GM18507 (cell line): ENCODE data around the gene PLXNB1.

ENCODE experiments used
- DNase-seq: peaks from one replicate; pipeline ENCODE4 v3.0.0; 2011; ENCODE audit warnings: low read depth; ENCODE audit not compliant: insufficient read length; ENCODE audit errors: extremely low spot score
- FAIRE-seq: peaks from 2 replicates; lab custom pipeline; 2011; peaks lifted over from hg19 to GRCh38; lab: Jason Lieb, UNC

Gene PLXNB1

DNA sequence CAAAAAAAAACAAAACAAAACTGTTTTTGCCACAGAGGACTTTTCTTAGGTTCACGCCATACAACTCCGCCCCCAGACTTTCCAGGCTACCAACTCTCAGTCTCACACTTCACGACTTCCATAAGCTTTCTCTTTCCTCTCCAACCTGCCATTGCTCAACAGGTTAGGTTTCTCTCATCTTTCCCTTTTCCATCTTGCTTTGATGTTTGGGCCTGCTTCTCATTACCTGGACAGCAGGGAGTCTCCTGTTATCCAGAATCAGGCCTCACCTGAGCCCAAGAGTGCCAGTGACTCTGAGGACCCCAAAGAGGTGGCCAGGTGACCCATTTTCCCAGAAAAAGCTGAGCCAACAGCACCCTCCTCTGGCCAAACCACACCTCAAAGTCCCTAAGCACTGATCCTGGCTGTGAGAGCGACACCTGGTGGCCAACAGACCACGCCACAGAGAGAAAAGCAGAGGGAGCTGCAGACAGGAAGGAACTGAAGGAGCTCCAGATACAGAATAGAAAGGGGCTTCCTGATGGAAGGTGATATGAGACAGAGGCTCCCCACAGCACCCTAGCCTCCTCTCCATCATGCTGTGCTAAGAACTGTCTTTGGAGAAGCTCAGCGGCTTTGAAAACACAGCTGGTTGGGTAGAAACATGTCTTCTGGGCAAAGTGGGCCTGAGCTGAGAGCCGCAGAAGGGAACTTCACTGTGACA is 6.0 kb upstream of the PLXNB1 start:
- FAIRE-seq: peak; percentile 95
- DNase-seq: peak; percentile 63

DNA sequence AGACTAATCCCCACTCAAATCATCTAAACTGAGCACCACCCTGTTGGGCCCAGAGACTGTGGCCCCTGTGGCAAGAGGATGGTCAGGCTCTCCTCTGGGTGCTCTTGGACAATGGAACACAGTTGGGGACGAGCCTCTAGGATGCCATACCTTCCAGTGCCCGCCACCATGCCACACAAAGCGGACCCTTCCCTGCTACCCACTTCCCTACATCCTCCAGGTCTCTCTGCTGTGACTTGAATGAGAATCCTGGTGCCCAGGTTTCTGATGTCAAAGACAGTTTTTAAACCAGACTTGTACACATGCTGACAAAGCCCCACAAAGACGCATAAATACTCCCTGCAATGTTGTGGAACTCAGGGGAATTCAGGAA is 5.3 kb upstream of the PLXNB1 start:
- FAIRE-seq (no peak), DNase-seq (no peak)

DNA sequence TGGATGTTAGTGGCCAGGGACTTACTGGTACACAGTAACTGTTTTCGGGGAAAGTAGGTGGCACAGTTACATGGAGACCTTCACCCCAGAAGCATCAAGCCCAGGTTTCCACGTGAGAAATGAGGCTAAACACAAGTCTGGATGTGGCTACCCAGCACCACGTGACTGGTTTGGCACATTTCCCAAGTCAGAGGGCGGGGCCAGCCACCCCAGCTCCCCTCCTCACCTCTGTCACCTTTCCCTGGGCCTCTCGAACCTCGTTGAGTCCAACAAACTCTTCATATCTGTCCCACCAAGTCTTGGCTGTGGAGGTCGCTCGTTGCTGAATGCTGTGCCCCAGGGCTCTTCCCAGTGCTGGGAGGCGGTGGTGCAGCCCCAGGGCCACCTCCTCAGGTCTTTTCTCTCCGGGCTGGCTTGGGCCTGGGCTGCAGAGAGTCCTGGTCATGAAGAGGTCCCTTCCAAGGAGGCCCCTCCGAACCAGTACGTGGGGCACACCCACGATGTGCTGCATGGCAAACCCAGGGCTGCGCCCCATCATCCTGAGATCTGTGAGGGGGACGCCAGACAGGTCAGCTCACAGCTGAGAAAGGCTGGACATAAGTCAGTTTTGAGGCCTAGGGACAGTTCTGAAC is 4.8 kb upstream of the PLXNB1 start:
- DNase-seq: no peak
- FAIRE-seq: no peak

DNA sequence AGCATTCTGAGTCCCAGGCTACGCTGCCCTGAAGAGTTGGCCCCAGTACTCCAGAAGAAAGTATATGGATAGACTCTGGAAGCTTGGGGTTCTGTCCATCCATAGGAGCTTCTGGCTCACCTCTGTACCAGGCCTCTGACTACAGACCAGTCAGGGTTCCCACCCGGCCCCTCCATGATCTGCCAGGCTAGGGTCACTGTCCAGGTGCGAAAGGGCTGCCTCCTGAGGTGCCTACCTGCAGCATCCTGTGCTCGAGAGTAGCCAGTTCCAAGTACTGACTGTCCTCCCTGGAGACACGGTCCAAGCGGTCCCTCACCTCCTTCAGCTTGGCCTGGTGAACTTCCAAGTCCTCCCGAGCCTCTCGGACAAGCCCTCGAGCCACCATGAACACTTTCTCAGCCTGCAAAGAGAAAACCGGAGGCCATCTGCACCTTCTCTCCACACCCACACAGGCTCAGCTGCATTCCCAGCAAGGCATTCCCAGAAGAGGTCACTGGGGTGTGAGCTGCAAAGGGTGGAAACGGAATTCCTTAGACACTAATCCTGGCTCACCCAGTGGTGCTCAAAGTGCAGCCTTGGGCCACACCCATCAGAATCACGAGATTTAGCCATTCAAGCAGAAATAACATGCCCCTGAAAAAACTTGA is 3.7 kb upstream of the PLXNB1 start:
- FAIRE-seq: no peak
- no peak for DNase-seq

DNA sequence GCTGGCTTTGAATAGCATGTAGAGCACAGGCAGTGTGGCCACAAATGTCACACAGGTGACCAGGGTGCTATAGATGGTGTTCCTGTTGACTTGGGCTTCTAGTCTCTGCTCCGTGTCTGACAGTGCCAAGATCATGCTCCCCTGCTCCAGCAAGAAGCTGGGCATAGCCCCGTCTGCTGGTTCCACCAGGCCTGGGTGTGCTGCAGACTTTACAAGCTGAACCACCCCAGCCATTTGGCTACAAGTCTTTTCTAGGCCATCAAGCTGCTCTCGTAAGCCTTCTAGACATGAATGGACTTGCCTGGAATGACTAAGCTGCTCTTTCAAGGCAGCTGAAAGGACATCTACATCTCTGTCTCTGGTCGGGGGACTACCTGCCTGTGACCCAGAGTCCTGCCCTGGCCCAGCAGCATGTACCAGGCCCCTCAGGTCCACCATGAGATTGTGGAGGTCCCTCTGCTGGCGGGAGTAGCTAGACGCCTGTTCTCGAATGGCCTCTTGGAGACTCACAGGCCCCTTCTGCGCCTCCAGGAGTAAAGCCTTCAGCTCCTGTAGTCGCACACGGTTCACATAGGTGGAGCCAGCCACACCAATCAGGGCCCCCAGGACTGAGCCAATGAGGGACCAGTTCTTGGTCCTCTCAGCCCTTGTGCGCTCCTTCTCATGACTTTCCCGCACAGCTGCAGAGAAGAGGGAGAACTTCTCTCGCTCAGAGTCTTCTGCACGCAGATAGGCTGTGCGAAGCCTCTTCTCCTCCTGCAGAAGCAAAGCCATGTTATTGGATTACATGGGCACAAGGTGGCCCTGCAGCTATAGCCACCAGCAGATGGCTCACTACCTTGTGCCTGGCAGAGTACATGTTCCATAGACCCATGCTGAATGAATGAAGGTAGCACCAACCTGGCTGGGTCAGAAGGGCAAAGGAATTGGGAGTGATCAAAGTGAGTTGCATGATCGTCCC is 2.8 kb upstream of the PLXNB1 start:
- no peak for FAIRE-seq
- no peak for DNase-seq

DNA sequence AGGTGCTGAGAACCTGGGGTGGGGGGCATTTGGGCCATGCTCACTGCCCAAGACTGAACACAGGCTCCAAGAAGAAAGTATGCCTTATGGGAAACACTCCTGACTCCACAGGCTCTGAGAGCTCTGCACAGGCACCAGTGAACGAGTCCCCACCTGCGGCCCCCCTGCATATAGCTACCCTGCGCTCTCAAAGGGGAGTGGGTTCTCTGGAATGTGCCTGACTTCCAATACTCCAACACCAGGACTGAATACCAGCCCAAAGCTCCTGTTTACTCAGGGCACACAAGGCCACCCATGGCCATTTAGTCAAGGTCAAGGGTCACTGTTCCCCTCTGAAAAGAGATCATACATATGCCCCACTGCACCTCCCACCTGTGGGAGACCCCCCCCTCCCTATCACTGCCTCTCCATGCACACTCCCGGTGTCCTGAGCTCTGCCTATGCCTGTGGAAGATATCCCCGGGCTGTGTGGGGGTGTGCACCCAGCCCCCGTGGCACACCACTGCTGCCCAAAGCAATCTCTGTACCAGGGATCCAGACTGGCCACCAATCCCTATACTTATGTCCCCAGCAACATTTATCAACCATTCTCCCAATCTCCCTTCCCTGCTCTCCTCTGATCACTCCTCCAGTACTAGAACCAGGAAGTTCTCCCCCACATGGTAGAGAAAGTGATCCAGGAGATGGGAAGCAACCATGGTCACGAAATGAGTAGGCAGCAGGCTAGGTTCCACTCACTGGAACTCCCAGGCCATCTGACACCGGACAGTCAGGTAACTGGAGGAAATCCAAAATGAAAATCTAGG is 1.5 kb upstream of the PLXNB1 start:
- DNase-seq: no peak
- FAIRE-seq: no peak

DNA sequence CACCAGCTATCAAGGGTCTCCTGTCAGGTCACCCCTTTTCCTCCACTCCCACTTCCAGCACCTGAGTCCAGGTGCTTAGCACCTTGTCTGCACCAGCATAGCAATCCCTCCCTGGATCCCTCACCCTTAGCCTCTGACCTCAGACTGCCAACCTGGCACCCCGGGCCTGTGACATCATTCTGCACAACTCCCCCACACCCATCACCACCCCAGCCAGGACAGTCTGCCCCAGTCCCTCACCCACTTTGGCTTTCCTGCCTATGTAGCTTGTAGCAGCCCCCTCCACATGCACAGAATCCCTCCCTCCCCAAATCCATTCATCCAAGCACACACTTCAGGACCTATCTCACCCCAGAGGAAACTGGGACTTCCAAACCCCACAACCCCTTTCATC is 819 bp upstream of the PLXNB1 start:
- FAIRE-seq (no peak), DNase-seq (no peak)

DNA sequence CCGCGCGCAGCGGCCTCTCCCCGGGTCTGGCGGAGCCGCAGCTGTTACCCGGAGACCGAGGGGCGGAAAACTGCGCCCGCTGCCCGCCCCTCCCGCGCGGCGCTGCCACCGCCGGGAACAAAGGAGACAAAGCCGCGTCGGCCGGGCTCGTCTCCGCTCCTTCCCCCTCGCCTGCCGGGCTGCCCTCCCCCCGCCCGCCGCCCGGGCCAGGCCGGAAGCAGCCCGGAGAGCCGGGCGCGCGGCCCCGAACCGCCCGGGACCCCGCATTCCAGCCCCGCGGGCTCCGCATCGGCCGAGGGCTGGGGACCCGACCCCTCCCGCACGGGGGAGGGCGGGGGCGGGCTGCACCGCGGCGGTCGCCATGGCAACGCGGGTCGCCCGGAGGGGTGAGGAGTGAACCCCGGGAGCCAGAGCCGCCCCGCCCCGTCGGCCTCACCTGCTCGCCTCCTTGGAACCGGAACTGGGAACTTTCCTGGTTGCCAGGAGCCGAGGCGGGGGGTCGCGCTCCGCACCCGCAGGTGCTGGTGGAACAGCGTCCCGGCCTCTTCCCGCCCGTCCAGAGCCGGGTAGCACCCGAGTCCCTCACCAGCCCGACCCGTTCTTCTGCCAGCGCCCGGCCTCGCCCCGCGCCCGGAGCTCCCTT is 448 bp downstream of the PLXNB1 start:
- peak; percentile 58 for DNase-seq
- FAIRE-seq: no peak

DNA sequence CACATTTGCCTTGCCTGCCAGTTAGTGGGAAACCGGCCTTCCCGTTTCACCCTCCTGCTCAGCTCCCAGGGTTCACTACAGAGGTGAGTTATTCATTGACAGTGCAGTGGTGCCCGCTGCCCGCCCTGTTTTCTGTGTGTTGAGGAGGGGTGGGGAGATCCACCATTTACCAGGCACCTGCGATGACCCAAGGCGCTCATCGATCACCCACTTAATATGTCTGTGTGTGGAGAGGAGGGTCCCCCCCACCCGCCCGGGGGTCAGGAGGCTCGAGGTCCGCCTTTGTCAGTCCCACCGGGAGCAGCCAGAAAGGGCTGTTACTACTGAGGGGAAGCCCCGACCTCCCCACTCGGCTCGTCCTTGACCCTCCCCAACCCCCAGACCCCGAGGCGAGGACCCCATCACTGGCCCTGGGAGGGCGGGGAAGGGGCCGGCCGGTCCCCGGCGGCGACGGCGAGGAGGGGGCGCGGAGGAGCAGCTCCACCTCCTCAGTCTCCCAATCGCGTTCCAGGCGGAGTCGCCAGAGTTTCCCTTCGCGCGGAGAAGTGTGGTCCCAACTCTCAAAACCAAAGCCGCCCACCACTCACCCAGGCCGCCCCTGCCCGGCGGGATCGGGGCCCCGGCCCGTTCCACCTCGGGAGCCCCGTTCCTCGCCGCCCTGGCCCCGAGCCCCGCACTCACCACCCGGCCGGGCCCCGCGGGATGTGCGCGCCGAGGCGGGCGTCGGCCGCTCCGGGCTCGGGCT is 1.1 kb downstream of the PLXNB1 start:
- peak; percentile 67 for FAIRE-seq

DNA sequence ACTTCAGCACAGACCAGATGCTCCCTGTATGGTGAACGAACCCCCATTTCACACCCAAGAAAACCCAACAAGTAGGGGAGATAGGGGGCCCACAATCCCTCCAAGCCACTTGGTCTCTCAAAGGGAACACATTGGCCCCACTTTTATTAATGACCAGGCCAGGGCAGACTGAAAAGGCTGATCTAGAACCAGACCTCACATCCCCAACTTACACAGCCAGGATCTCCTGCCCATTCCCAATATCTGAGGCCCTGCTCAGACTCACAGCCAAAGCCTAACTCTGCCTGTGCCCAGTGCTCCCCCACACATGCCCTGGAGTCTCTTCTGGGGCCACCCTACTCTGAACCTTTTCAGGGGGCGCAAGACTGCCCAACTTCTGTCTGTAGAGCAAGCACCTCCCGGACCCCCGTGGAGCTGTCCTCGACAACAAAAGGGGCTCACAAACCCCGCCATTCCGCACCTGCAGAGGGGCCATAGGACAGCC is 1.8 kb downstream of the PLXNB1 start:
- FAIRE-seq (no peak), DNase-seq (no peak)

More for the DNA sequence above, 1.1 kb downstream of the PLXNB1 start:
- no peak for DNase-seq

DNA sequence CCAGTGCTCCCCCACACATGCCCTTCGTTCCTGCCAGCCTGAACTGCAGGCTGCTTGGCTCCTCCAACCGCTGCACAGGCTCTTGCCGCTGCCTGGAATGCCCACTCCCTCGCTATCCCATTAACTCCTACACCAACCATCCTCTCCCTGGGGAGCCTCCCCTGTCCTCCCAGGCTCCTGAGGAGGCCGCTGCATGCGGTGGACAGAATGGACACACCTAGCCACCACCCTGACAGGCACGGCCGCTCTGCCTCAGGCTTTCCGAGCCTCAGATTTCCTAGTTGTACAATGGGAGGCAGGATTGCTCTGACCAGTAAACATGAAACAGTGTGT is 2.3 kb downstream of the PLXNB1 start:
- FAIRE-seq: no peak
- DNase-seq: no peak

DNA sequence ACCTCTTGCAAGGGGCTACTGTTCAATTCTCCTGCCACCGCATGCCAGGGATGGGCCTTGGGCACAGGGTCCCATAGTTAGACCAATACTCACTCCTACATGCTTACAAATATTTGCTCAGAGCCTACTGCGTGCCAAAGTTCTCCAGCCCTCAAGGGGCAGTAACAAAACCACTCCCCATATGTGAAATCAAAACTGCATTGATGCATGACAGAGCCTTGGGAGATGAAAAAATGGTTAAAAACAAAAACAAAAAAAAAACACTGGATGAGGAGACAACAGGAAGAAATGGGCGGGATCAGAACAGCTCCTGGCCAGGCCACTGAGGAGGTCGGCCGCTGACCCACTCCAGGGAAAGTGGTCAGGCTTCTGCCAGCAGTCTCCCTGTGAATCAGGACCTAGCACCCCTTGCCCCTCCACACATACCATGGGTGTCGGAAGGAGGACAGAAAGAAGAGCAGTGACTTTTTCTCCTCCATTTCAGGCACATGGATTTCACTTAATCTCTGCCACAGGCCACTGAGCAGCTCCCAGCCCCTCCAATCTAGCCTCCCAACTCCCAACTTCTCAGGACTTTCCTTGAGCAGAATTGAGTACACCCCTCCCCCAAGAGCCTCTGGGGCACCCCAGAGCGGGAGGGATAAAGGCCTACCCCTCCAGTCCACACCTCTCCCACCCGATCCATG is 2.8 kb downstream of the PLXNB1 start:
- no peak for DNase-seq
- FAIRE-seq: peak; percentile 53

DNA sequence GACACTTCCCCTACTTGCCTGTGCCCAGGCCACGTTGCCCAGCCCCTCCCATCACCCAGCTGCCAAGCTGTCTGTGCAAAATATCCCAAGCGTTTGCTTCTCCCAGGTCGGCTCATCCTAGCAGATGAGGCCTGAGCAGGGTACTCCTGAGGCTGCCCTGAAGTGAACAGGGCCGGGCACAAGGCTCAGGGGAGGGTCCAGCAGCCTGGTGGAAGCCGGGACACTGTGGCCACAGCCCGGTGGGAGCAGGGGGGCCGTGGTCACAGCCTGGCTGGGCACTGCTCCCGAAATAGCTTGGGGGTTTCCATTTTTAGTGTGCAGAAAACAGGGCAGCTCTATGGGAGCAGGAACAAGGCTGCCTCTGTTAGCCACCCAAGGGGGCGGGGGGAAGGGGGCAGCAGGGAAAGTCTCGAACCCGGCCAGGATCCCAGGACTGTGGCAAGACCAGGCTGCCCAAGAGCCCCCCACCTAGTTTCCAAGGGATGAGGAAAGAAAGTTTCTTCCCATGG is 3.4 kb downstream of the PLXNB1 start:
- DNase-seq (no peak), FAIRE-seq (no peak)

DNA sequence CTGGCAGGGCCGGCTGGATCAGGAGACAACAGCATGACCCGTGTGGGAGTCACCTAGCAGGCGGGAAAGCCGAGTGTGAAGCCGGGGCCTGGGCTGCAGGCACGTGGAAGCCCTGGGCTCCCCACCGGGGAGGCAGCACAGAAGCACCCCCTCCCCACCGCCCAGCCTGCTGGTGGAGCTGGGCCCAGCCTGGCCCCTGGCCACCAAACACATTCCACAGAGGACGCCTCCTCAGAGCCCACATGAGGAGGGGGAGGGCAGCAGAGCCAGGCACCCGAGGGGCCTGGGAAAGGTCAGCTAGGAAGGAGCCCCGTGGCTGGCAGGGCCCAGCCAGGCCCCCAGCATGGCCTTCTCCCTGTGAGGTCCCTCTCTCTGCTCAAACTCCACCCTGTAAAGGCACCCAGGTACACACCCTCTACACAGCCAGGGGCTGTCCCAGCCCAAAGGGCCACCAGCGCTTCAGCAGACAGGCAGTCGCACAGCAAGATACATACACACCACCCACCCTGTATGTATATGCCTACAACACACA is 4.5 kb downstream of the PLXNB1 start:
- FAIRE-seq (no peak), DNase-seq (no peak)

DNA sequence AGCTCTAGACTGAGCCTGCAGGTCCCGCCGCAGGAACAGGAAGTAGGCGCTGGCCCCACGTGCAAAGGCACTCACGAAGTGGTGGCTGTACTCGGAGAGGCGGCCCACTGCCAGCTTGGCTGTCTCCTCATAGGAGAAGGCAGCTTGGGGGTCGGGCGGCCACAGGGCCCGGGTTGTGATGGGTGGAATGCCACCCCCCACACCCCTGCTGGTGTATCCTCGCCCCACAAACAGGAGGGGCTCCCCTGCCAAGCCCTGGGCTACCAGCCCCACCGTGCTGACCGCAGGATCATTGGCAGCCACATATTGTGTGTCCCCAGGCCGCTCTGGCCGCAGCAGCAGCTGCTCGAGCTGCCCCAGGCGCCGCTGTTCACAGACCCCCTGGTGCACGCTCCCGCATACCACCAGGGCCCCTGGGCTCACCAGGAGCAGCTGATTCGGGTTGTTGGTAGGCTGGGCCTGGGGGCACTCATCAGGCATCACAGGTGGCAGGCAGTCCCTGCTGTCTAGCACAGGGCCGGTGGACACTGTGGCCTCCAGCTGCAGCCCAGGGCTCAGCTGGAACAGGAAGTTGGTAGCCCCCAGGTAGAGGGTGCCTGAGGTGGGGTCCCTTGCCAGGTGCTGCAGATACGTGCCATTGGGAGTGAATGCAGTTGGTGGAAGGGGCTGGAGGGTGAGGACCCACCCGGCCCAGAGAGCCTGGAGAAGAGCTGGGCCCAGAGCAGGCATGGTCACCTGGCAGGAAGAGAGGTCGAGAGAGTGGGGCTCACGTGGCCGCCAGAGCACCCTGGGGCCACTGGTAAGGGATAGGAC is 5.8 kb downstream of the PLXNB1 start:
- no peak for DNase-seq
- FAIRE-seq: no peak

DNA sequence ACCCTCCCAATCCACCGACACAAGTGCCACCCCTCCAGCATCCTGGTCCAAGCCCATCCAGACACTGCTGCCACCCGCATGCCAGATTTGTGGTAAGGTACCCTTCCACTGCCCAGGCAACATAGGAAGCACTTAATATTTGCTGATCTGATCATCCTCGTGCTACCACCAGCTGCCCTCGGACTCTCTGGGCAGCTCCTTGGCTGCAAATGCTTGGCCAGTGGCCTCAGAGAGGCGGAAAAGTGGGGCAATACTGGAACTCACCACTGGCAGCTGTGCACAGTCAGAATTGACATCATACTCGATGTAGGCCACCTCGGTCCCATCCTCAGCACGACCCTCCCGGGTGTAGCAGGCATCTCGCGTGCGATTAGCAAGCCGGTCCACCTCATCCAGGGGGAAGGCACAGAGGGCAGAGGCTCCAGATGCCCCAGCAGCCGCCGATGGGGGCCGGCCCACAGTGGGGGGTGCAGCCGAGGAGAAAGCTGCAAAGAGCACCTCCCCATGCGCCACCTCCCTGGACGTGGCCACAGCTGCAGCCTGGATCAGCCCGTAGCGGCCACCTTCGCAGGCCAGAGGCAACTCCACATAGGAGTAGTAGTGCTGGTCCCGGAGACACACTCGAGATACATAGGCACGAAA is 6.5 kb downstream of the PLXNB1 start:
- no peak for FAIRE-seq
- no peak for DNase-seq
